WERI-Rb-1 (cell line): ENCODE results near the gene DUOX1.

Experiments used
- DNase-seq: peaks from one replicate; pipeline ENCODE4 v3.0.0-alpha.2; 2020
- H3K27ac ChIP-seq: fragments of 250-450 bp; sonication (Bioruptor Pico); 2 replicates; pipeline ENCODE4 v1.5.1; 2020; ENCODE audit warnings: mild to moderate bottlenecking, moderate library complexity
- H3K27me3 ChIP-seq: fragments of 250-450 bp; sonication (Bioruptor Pico); 2 replicates; pipeline ENCODE4 v1.5.1; 2021; ENCODE audit warnings: mild to moderate bottlenecking, low read depth, moderate library complexity; ENCODE audit not compliant: insufficient read depth, severe bottlenecking
- H3K36me3 ChIP-seq: fragments of 250-450 bp; sonication (Bioruptor Pico); 2 replicates; pipeline ENCODE4 v1.5.1; 2020; ENCODE audit warnings: mild to moderate bottlenecking, moderate library complexity
- H3K4me3 ChIP-seq: 2 replicates; pipeline ENCODE4 v1.5.1; 2011; ENCODE audit warnings: low read depth, mild to moderate bottlenecking, control low read depth, low read length
- H3K9me3 ChIP-seq: fragments of 250-450 bp; sonication (Bioruptor Pico); 2 replicates; pipeline ENCODE4 v1.5.1; 2021; ENCODE audit warnings: mild to moderate bottlenecking, moderate library complexity; ENCODE audit not compliant: severe bottlenecking
- CTCF ChIP-seq: IDR thresholded peaks from 2 replicates; pipeline ENCODE4 v1.5.1; 2011; ENCODE audit warnings: low read depth, mild to moderate bottlenecking, control low read depth, inconsistent platforms, low read length

DUOX1 gene

GRCh38 chr15:45162771-45163507 lies 33.1 kb downstream of the DUOX1 start:
- peak; percentile 94 for DNase-seq
- no peak overlapping the region for H3K4me3 ChIP-seq
- no peaks in the 10 kb centered on the region for H3K9me3 ChIP-seq
- no peaks in the 10 kb centered on the region for H3K27me3 ChIP-seq
- peak; percentile 97 for TF ChIP-seq CTCF
- H3K36me3 ChIP-seq: peaks cover 4% of the 10 kb centered on the region
- H3K27ac ChIP-seq: peak overlapping the region; percentile 35; the same call in 1 of the 2 replicates

GRCh38 chr15:45163508-45163856 lies 33.7 kb downstream of the DUOX1 start:
- Histone ChIP-seq H3K27me3 (no peaks in the 10 kb centered on the region), H3K27ac (no peak overlapping the region), H3K9me3 (no peaks in the 10 kb centered on the region), H3K4me3 (no peak overlapping the region), H3K36me3 (peaks cover 9% of the 10 kb centered on the region)
- no peak for DNase-seq
- TF ChIP-seq CTCF: no peak

GRCh38 chr15:45164914-45165313 lies 35.1 kb downstream of the DUOX1 start:
- H3K27me3 ChIP-seq: no peaks in the 10 kb centered on the region
- no peaks in the 10 kb centered on the region for H3K9me3 ChIP-seq
- DNase-seq: no peak
- H3K27ac ChIP-seq: peak overlapping the region; percentile 96
- TF ChIP-seq CTCF: no peak
- H3K4me3 ChIP-seq: no peak overlapping the region
- H3K36me3 ChIP-seq: peaks cover 13% of the 10 kb centered on the region

- peaks cover 13% of the 10 kb centered on the region for H3K36me3 ChIP-seq
- H3K9me3 ChIP-seq: no peaks in the 10 kb centered on the region
- no peak for DNase-seq
- H3K27me3 ChIP-seq: no peaks in the 10 kb centered on the region
- TF ChIP-seq CTCF: no peak
- H3K4me3 ChIP-seq: no peak overlapping the region
- H3K27ac ChIP-seq: peak overlapping the region; percentile 96
Observed at GRCh38 chr15:45165536-45165935, 35.7 kb downstream of the DUOX1 start.

- DNase-seq: peak; percentile 96
- Histone ChIP-seq H3K4me3 (peak overlapping the region; percentile 42), H3K36me3 (peaks cover 27% of the 10 kb centered on the region), H3K9me3 (no peaks in the 10 kb centered on the region), H3K27ac (peak overlapping the region; percentile 96), H3K27me3 (no peaks in the 10 kb centered on the region)
- TF ChIP-seq CTCF: peak; percentile 79
Observed at GRCh38 chr15:45166834-45167630, 37.2 kb downstream of the DUOX1 start.
